HG03064 (cell line): Measurements from ENCODE around the gene SEMA3F.

ENCODE experiments used
- ATAC-seq: cut with Tn5 transposase; IDR thresholded peaks from one replicate; pipeline ENCODE4 v1.9.1; 2021; ENCODE audit warnings: low read depth; ENCODE audit not compliant: unreplicated experiment

SEMA3F gene

GRCh38 chr3:50190936-50191660 is 36.0 kb downstream of the SEMA3F start, which contains the start of gene GNAT1:
Gene GNAT1, plus strand, starts transcription at chr3:50191610. Its CDS starts 116 bp downstream, at chr3:50191726.
- no peak for ATAC-seq

GRCh38 chr3:50192124-50192523 is 37.0 kb downstream of the SEMA3F start:
- no peak for ATAC-seq

GRCh38 chr3:50192689-50193141 is 37.6 kb downstream of the SEMA3F start:
- no peak for ATAC-seq

- no peak for ATAC-seq
These were observed 38.2 kb downstream of the SEMA3F start for GRCh38 chr3:50193286-50193685.

- ATAC-seq: no peak
These were observed 38.6 kb downstream of the SEMA3F start for GRCh38 chr3:50193746-50194127.

GRCh38 chr3:50194128-50194902 is 39.2 kb downstream of the SEMA3F start:
- no peak for ATAC-seq

- no peak for ATAC-seq
These were observed 39.9 kb downstream of the SEMA3F start for GRCh38 chr3:50194903-50195500.

- ATAC-seq: no peak
These were observed 40.6 kb downstream of the SEMA3F start for GRCh38 chr3:50195501-50196252.

- no peak for ATAC-seq
These were observed 41.2 kb downstream of the SEMA3F start for GRCh38 chr3:50196253-50196801.

GRCh38 chr3:50201573-50202315 is 46.6 kb downstream of the SEMA3F start:
- no peak for ATAC-seq

GRCh38 chr3:50202353-50203112 is 47.4 kb downstream of the SEMA3F start:
- no peak for ATAC-seq

- ATAC-seq: no peak
These were observed 48.1 kb downstream of the SEMA3F start for GRCh38 chr3:50203113-50203808.

GRCh38 chr3:50203809-50204803 is 49.0 kb downstream of the SEMA3F start:
- ATAC-seq: no peak

- no peak for ATAC-seq
These were observed 49.8 kb downstream of the SEMA3F start, which contains the start of gene SLC38A3 for GRCh38 chr3:50204804-50205412. Gene SLC38A3, plus strand, starts transcription at chr3:50205271. Its CDS starts 8,929 bp downstream, at chr3:50214200.

GRCh38 chr3:50205413-50206276 is 50.5 kb downstream of the SEMA3F start:
- ATAC-seq: no peak
